Smooth muscle cell (in vitro differentiated cells): ENCODE data around the gene EEF2K. TPM values are rescaled to one million over a fixed set of nuclear protein-coding genes. Genes with fewer than 3 reads are reported as not detected.

Experiments
- DNase-seq: peaks from one replicate; lab custom pipeline; 2025; ENCODE audit not compliant: unreplicated experiment; lab: John Stamatoyannopoulos, UW
- H2AFZ ChIP-seq: fragments of 200-600 bp; sonication (generic); 2 replicates; pipeline ENCODE4 v1.6.0; 2016; ENCODE audit warnings: antibody characterized with exemption, low read depth, mild to moderate bottlenecking
- H3F3A ChIP-seq: fragments of 200-600 bp; sonication (generic); 2 replicates; pipeline ENCODE4 v1.6.0; 2017; ENCODE audit warnings: antibody characterized with exemption, low read depth
- H3K27ac ChIP-seq: fragments of 200-600 bp; sonication (generic); 2 replicates; pipeline ENCODE4 v1.5.1; 2016; ENCODE audit warnings: low read depth, mild to moderate bottlenecking
- H3K27me3 ChIP-seq: fragments of 200-600 bp; sonication (generic); 2 replicates; pipeline ENCODE4 v1.6.1; 2016; ENCODE audit warnings: low read depth, mild to moderate bottlenecking
- H3K36me3 ChIP-seq: fragments of 200-600 bp; sonication (generic); 2 replicates; pipeline ENCODE4 v1.5.1; 2016; ENCODE audit warnings: low read depth
- H3K4me1 ChIP-seq: fragments of 200-600 bp; sonication (generic); 2 replicates; pipeline ENCODE4 v1.5.1; 2016; ENCODE audit warnings: low read depth
- H3K4me2 ChIP-seq: fragments of 200-600 bp; sonication (generic); 2 replicates; pipeline ENCODE4 v1.6.0; 2016; ENCODE audit warnings: mild to moderate bottlenecking
- H3K4me3 ChIP-seq: fragments of 200-600 bp; sonication (generic); 2 replicates; pipeline ENCODE4 v1.5.1; 2016; ENCODE audit warnings: mild to moderate bottlenecking
- H3K79me2 ChIP-seq: fragments of 200-600 bp; sonication (generic); 2 replicates; pipeline ENCODE4 v1.6.0; 2016; ENCODE audit warnings: low read depth, mild to moderate bottlenecking
- H3K9ac ChIP-seq: fragments of 200-600 bp; sonication (generic); 2 replicates; pipeline ENCODE4 v1.6.0; 2016; ENCODE audit warnings: low read depth
- H3K9me3 ChIP-seq: fragments of 200-600 bp; sonication (generic); replicated peaks from 2 replicates; pipeline ENCODE4 v1.5.1; 2016; ENCODE audit warnings: low read depth
- H4K20me1 ChIP-seq: fragments of 200-600 bp; sonication (generic); 2 replicates; pipeline ENCODE4 v1.6.0; 2016; ENCODE audit warnings: low read depth
- CTCF ChIP-seq: fragments of 200-600 bp; sonication (generic); IDR thresholded peaks from 2 replicates; pipeline ENCODE4 v1.5.1; 2017; ENCODE audit warnings: borderline replicate concordance, mild to moderate bottlenecking, antibody characterized with exemption; ENCODE audit not compliant: insufficient read depth, poor library complexity, severe bottlenecking
- WGBS: methylation state at CpG from one replicate; pipeline ENCODE4 v1.1.7; 2016; ENCODE audit warnings: low lambda C conversion rate; 5-methylcytosine and 5-hydroxymethylcytosine counted together
- polyA plus RNA-seq: library from polyadenylated mRNA; unstranded; fragments of >200 nt; fragmentation: Nextera tagmentation; extraction: Ambion mirVana; gene quantifications from 2 replicates; pipeline ENCODE4 v1.2.1, GENCODE V29; 2016
- total RNA-seq: library from RNA; depleted of rRNA; stranded (reverse); fragments of >200 nt; gene quantifications from 2 replicates; pipeline ENCODE4 v1.2.3, GENCODE V29; 2014

EEF2K gene
- total and polyA plus RNA-seq, 2 experiments from 2014 or later, result 8.7 to 12.8 TPM

DNA sequence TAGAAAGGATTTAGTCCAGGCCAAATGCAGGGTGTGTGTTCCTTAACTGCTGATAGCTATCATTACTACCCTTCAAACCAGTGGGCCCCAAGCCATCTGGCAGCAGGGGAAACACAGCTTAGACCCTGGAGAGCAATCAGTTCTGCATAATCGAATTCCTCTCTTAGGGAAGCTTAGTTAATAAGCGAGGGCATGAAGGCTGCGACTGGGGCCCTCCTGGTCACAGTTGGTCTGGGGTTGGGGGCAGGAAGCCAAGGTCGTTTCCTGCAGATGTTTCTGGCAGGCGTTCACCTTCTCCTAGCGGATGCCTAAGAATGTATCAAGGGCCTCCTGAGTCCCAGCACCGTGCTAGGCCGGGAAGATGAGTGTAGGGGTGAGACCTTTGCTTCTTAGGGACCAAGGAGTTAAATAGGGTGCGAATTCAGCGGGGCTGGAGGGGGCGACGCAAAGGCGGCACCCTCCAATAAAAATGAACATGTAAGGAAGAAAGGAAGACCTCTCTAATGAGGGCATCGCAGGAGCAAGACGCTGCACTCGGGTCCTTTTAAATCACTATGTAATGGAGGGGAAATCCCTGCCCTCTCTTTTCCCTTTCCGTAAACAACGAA is 16.5 kb upstream of the EEF2K start:
- Histone ChIP-seq H4K20me1 (no peaks in the 10 kb centered on the region), H3K9me3 (no peaks in the 10 kb centered on the region), H3K4me3 (peak overlapping the region; percentile 65), H3K27ac (peak overlapping the region; percentile 50), H2AFZ (peak overlapping the region; percentile 86), H3K4me1 (peaks cover 7% of the 10 kb centered on the region), H3K36me3 (no peaks in the 10 kb centered on the region), H3K79me2 (no peaks in the 10 kb centered on the region), H3F3A (no peaks in the 10 kb centered on the region), H3K27me3 (no peaks in the 10 kb centered on the region), H3K4me2 (peak overlapping the region; percentile 93), H3K9ac (no peak overlapping the region)
- DNase-seq, result no peak
- WGBS, result 22% methylated on average over 18 of the region's 18 CpGs
- no peak for TF ChIP-seq CTCF

DNA sequence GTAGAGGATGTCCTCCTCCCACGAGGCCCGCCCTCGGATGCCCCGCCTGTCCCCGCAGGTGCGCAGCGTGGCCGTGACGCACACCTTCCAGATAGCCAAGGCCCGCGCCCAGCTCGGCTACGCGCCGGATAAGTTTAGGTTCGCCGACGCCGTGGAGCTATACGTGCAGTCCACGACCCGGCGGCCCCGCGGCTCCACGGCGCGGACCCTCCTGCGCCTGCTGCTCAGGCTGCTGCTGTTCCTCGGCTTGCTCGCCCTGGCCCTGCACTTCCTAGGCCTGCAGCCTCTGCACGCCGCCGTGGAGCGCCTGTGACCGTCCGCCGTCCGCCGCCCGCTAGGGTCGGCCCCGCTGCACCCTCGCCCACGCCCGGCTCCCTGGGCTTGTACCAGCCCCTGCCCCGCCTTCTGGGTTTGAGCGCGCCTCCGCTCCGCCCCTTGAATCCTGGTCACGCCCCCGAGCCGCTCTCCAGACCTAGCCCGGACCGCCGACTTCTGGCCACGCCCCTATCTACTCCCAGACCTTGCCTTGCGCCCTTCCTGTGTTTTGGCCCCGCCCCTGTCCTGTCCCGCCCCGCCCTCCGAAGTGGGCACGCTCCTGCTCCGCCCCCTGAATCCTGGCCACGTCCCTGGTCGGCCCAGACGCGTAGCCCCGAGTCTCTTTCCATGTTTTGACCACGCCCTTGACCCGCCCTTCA is 15.8 kb upstream of the EEF2K start:
- Histone ChIP-seq H3K4me2 (peak overlapping the region; percentile 93), H2AFZ (peak overlapping the region; percentile 86), H3K4me3 (peak overlapping the region; percentile 65), H3K27me3 (no peaks in the 10 kb centered on the region), H3K4me1 (peaks cover 7% of the 10 kb centered on the region), H3K36me3 (no peaks in the 10 kb centered on the region), H3K9ac (no peak overlapping the region), H3K79me2 (no peaks in the 10 kb centered on the region), H3F3A (no peaks in the 10 kb centered on the region), H3K27ac (peak overlapping the region; percentile 50), H3K9me3 (no peaks in the 10 kb centered on the region), H4K20me1 (no peaks in the 10 kb centered on the region)
- TF ChIP-seq CTCF, result no peak
- peak; percentile 100 for DNase-seq
- WGBS, result 2% methylated on average over 48 of the region's 72 CpGs

DNA sequence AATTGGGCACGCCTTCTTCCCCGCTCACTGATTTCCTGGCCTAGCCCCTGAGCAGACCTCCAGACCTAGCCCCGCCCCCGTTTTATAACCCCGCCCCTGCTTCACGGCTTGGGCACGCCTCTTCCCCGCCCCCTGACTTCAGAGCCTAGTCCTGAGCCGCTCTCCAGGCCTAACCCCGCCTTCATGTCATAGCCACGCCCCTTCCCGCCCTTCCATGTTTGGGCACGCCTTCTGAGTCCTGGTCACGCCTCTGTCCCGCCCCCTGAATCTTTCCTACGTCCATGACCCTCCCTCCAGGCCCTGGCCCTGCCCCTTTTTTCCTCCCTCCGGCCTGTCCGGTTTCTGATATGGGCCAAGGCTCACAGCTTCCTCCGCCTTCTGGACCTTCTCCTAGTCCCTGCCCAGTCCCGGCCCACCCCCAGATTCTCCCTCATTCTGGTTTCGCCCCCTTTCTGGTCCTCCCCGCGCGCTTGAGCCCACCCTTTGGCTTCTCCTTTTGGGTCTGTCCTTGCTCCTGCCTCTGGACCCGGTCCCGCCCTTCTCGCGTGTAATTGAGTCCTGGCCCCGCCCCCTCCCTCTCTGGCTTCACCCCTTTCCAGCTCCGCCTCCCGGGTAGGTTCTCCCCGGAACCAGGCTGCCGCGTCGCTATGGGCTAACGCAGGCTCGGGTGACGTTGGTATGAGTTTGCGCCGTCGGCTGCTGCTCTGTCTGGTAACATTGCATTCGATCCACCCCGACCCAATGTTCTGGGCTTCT is 15.1 kb upstream of the EEF2K start:
- peaks cover 7% of the 10 kb centered on the region for H3K4me1 ChIP-seq
- no peaks in the 10 kb centered on the region for H3K79me2 ChIP-seq
- under 1% methylated on average over 34 of the region's 43 CpGs for WGBS
- TF ChIP-seq CTCF, result no peak
- no peaks in the 10 kb centered on the region for H3K9me3 ChIP-seq
- peak overlapping the region; percentile 56 for H2AFZ ChIP-seq
- peak; percentile 100 for DNase-seq
- no peaks in the 10 kb centered on the region for H3K27me3 ChIP-seq
- H4K20me1 ChIP-seq, result no peaks in the 10 kb centered on the region
- peak overlapping the region; percentile 89 for H3K4me2 ChIP-seq
- H3K36me3 ChIP-seq, result no peaks in the 10 kb centered on the region
- peak overlapping the region; percentile 59 for H3K4me3 ChIP-seq
- peak overlapping the region; percentile 93 for H3K9ac ChIP-seq
- H3F3A ChIP-seq, result no peaks in the 10 kb centered on the region
- H3K27ac ChIP-seq, result peak overlapping the region; percentile 96
